Mammary microvascular endothelial cell (primary cell): ENCODE measurements around the gene NAT10. TPM values are rescaled to one million over a fixed set of nuclear protein-coding genes. Genes with fewer than 3 reads are reported as not detected.

Experiments used
- total RNA-seq: library from RNA; depleted of rRNA; stranded (reverse); fragments of >200 nt; gene quantifications from 2 replicates; pipeline ENCODE4 v1.2.3, GENCODE V29; 2015

The NAT10 gene
- total RNA-seq, result 33.0 and 33.8 TPM in 2 replicates

GRCh38 chr11:34105079-34105956 lies at the start of gene NAT10:
TSS of gene NAT10 (plus strand) at chr11:34105629. CDS start at chr11:34108226, 2,597 bp downstream.

Other genes with a start within 250 kb of the NAT10 start
- gene LMO2, start 213.6 kb upstream of the NAT10 start, total RNA-seq, result 23.7 and 26.2 TPM in 2 replicates
- gene CAPRIN1, start 53.9 kb upstream of the NAT10 start, total RNA-seq, result 166 and 179 TPM in 2 replicates